Measurements from ENCODE around the gene BPIFA3.

DNA sequence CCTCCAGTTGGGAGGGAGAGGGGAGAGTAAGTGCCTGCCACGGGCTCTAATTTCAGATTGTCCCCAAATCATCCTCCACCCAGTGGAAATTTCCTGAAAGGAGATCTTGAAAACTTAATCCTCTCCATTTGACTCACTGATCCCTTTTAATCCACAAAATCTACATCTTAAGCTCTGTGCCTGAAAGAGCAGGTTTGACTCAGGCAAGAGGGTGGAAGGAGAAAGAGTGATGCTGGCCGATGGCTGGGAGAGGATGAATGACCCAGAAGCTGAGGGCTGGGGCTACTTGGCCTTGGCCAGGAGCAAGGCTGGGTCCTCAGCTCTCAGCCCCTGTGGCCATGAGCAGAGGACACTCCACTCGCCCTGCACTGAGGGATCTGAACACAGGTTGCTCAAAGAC is 41.1 kb upstream of the BPIFA3 start:
- TF ChIP-seq POLR2A (IDR thresholded peaks at IDR 0.05), result no peak
- TF ChIP-seq, protein P1, sequence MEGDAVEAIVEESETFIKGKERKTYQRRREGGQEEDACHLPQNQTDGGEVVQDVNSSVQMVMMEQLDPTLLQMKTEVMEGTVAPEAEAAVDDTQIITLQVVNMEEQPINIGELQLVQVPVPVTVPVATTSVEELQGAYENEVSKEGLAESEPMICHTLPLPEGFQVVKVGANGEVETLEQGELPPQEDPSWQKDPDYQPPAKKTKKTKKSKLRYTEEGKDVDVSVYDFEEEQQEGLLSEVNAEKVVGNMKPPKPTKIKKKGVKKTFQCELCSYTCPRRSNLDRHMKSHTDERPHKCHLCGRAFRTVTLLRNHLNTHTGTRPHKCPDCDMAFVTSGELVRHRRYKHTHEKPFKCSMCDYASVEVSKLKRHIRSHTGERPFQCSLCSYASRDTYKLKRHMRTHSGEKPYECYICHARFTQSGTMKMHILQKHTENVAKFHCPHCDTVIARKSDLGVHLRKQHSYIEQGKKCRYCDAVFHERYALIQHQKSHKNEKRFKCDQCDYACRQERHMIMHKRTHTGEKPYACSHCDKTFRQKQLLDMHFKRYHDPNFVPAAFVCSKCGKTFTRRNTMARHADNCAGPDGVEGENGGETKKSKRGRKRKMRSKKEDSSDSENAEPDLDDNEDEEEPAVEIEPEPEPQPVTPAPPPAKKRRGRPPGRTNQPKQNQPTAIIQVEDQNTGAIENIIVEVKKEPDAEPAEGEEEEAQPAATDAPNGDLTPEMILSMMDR (IDR thresholded peaks at IDR 0.05), result no peak

Measured in prostate gland (tissue), 2 donors.